ENCODE measurements around the gene PFKL. TPM values are rescaled to one million over a fixed set of nuclear protein-coding genes. Genes with fewer than 3 reads are reported as not detected.

The PFKL gene
- 196 and 329 TPM in 2 replicates for total RNA-seq

DNA sequence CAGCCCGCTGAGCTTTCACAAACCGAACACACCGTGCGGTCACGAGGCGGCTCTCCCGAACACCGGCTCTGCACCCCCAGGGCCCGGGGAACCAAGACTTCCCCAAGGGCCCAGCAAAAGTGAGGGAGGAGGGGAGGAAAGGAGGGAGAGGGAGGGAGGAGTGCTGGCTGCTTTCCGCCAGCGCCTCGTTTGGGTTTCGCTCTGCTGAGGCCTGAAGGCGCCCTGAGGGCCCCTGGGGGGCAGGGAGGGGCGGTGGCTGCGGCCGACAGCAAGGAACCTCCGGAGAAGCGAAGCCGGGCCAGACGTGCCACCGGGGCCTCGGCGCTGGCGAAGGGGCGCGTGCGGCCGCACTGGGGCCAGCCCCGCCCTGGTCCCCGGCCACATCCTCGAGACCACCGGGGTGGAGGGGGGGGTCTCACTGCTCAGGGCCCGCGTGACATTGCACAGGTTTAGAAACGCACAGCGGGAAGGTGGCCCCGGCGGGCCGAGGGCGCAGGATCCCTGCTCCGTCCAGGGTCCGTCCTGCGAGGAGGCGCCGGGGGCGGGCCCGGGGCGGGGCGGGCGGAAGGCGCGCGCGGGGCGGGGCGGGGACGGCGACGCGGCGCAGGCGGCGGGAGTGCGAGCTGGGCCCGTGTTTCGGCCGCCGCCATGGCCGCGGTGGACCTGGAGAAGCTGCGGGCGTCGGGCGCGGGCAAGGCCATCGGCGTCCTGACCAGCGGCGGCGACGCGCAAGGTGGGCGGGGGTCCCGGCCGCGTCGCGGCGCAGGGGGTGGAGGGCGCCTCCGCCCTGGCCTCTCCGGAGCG, at the start of gene PFKL:
PFKL (plus strand) TSS at position 596 of the 804 bp plus-strand sequence; CDS start at position 649, 53 bp downstream.
- peak; percentile 47 to 51 for DNase-seq (ENCODE audit: low read depth in 2 of 2)

DNA sequence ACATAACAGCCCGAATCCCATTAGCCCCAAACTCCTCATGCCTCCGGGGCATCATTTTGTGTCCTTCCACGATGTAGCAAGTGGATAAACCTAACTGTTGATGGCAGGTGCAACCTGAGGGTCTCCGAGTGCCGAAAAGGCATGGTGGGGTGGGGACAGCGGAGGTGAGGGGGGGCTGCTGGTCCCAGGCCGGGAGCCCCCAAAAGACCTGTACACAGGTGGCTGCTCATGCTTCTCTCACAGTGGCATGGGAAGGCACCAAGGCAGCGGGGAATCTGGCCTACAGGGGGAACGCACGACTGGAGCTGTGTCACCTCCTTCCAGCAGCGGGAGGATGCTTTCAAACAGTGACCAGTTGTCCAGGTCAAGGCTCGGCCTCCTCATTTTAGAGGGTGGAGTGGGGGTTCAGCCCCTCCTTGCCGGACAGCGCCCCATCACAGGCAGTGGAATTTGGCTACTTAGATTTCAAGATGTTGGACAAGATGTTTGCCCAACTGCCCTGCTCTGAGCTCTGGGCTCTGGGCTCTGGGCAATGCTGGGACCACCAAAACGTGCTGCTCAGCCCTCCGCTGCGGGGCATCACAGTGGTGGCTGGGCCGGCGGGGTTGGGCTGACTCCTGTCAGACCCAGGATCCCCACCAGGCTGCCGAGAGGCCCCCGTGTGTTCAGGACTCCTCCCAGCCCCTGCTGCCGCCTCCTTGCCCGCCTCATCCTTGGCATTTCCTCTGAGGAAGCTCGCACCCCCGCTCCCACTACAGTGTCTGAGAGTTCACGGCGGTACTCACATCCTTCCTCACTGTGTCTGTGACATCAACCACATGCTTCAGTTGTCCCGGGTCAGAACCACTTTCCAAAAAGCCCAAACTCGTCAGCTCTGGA, 45.8 kb upstream of the PFKL start:
- peak in 1 of 2 donors; percentile 51 for DNase-seq (ENCODE audit: low read depth in 2 of 2)

DNA sequence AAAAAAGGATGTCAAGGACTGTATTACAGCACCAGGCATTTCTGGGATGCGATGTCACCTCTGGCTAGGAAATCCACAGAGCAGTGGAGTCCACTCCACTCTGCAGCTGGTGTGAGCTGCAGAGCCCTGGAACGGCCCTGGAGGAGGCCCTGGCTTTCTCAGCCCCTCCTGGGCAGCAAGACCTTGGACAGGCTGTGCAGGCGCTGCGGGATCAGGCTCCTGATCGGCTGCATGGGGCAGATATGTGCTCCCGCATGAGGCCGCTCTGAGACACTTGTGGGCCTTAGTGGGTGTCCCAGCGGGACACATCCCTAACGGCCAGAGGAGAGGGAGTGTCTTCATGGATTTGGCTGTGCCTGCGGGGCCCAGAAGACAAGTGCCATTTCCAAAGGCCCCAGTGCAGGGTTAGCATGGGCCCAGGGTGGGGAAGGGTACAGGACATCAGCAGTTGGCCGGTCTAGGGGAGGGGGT, 44.3 kb upstream of the PFKL start:
- peak in 1 of 2 donors; percentile 25 for DNase-seq (ENCODE audit: low read depth in 2 of 2)

DNA sequence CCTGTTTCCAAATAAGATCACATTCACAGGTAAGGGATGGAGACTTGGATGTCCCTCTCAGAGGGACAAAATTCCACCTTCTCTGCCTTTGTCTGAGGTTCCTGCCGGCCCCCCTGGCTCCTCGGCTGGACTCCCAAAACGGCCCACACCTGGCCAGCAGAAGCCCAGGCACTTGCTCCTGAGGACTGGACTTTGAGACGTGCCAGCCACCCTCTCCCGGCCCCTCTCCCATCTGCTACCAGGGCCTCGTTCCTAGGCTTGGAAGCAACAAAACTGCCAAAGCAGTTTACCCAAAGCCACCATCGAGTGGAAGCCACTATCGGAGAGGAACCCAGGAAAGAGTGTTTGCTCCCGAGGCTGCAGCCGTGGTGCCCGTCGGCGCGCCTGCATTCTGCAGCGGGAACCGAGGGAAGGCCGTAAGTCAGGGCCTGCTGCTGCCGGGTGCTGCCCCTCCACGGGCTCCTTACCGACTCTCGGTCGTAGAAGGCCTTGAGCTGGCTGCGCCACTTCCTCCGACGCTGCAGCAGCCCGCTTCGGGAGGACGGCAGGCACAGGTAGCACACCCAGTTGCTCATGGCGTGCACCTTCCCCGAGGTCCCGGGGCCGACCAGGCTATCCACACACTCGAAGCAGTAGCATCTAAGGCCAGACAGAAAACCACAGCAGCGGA, 41.7 kb upstream of the PFKL start:
- no peak for DNase-seq (ENCODE audit: low read depth in 2 of 2)

DNA sequence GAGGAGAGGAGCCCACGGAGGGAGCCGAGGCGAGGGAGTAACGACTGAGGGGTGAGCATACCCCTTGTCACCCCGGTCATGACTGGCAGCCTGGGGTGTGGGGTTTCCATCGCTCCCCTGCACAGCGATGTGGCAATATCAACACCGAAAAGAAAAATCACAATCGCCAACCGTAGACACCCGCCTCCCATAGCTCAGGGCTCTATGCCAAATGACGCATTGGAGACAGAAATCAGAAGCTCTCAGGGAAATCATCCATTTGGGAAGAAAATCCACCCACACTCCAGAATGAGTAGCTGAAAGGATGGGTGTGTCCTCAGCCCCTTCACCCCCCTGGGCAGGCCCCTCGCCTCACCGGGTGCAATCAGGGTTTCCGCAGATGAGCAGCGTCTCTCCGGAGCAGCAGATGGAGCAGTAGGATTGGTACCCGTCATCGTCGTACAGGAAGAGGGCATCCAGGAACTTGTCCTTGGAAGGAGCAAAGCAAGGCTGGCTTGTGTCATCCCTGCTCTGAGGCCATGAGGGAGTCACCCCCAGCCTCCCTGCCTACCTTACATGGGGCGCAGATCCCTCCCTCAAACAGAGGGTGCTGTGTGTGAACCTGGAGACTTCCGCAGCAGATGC, 40.7 kb upstream of the PFKL start:
- DNase-seq (ENCODE audit: low read depth in 2 of 2): no peak

DNA sequence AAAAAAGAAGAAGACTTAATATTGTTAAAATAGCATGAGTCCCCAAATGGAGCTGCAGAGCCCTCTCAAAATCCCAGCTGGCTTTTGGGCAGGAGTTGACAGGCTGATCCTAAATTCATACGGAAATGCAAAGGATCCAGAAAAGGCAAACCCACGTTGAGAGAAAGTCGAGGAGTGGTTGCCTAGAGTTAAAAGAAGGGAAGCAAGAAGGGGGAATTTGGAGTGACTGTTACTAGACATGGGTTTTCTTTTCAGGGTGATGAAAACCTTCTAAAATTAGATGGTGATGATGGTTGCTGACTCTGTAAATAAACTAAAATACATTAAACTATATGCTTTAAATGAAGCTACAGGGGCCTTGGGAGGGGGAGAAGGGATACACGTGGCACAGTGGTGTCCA, 39.8 kb upstream of the PFKL start:
- no peak for DNase-seq (ENCODE audit: low read depth in 2 of 2)

DNA sequence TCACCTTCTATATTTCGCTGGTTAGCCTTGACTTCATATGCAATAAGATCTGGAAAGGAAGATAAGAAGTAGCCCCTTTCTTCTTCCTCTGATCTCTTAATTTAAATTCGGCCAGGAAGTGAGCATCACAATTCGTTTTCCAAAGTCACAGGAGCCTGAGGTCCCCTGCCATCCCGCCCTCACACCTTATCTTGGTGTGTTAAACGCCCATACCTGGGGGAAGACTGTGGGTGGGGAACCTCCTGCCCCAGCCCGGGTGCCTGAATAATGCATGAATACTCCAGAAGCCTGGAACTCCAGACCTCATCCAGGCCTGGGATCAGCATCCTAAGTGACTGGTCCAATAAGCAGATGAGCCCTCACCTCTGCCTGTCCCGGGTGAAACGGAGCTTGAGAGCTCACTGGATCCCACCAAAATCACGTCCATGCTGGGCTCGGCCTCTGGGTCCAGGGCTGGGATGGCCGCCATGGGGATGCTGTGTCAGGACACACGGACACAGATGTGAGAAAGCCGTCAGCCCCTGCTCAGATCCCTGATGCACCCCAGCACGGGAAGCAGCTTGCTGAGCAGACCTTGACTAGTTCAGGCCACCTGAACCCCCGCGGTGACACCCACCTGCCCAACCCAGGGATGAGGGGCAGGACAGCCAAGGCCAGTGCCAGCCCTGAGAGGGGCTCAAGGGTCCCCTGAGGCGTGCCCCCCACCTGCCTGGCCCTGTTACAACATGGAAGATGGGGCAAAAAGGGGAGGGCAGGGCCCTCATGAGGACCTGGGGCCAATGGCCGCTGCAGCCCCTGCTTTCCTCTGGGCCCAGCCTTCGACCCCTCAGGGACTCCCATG, 38.8 kb upstream of the PFKL start:
- no peak for DNase-seq (ENCODE audit: low read depth in 2 of 2)

DNA sequence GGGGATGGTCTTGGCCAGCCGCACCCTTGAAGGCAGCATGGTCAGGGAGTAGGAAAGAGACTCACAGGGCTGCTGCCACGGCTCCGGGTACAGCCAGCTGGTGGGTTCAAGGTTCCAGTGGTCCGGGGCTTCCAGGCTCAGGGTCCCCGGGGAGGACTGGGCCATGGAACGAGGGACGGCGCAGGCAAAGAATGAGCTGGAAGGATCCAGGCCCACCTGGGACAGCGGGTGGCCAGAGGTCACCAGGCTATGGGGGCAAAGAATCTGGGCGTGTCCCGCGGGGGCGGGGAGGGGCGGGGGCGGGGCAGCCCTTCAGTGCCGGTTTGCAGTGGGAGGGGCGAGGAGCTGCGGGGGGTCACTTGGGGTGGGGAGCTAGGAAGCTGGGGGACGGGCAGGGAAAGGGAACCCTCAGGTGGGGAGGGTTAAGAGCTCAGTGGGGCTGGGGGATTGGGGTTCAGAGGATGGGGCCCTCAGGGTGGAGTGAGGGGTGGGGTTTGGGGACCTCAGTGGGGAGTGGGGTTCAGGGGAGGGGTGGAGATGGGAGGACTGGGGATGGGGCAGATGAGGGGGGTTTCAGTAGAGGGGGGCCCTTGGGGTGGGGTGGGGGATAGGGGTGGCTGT, 38.1 kb upstream of the PFKL start, which contains the start of gene DNMT3L:
DNMT3L (minus strand) TSS at position 223 of the 621 bp plus-strand sequence. CDS start 638 bp downstream, outside the sequence.
- DNase-seq (ENCODE audit: low read depth in 2 of 2): no peak

DNA sequence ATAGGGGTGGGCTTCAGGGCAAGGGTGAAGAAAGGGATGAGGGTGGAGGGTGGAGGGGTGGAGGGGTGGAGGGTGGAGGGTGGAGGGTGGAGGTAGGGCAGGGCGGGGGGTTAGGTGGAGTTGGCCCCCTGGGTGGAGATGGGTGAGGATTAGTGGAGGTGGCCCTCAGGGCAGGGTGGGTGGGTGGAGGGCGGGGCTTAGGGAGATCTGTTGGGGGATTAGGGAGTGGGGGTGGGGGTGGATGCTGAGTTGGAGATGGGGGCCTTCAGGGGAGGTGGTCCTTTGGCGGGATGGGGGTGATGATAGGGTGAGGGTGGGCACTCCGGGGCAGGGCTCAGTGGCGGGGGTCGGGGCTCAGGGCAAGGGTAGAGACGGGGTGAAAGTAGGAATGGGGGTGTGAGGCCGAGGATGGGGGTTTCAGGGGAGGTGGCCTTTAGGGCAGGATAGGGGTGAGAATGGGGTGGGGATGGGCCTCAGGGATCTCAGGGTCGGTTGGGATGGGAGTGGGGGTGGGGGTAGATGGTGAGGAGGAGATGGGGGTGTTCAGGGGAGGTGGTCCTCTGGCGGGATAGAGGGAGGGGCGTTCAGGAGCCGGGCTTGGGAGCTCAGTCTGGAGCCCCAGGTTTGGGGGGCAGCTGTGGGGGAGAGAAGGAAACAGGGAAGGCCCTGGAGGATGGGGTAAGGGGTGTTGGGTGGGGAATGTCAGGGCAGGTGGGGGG, 37.4 kb upstream of the PFKL start:
- DNase-seq (ENCODE audit: low read depth in 2 of 2): no peak

DNA sequence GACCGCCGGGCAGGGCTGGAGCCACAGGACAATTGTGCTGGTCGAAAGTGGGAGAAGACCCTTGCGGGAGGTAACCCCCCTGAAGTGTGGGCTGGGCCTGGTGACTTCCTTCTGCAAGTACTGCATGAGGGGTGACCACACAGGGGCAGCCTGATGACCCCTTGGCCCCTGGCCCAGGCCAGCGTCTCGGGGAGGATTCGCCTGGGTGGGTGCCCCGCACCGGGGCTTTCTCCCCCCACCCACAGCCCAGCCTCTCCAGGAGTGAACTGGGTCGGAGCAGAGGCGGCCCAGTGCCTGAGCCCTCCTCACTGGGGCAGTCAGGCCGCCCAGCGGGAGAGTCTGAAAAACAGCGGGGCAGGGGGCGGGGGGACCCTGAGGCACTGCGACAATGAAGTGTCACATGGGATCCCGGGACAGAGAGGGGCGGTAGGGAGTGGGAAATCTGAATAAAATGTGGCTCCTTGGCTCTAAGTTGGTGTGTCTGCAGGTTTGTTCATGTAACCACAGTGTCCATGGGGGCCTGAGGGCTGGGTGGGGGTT, 36.6 kb upstream of the PFKL start:
- no peak for DNase-seq (ENCODE audit: low read depth in 2 of 2)

DNA sequence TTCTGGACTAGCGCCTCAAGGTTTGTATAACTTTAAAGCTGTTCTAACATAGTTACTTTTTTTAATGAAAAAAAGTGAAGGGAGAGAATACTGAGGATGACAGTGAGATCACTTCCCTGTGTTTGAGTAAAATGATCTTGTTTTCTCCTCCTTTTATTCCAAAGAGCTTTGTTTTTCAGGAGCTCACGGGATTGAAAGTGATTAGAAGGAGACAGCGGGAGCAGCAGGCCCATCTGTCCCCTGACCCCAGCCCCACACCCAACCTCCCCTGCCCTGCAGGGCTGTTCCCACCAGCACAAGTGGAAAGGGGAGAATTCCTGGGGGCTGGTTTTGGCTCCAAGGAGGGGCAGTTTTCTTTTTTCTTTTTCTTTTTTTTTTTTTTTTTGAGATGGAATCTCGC, 36.1 kb upstream of the PFKL start:
- DNase-seq (ENCODE audit: low read depth in 2 of 2): no peak

DNA sequence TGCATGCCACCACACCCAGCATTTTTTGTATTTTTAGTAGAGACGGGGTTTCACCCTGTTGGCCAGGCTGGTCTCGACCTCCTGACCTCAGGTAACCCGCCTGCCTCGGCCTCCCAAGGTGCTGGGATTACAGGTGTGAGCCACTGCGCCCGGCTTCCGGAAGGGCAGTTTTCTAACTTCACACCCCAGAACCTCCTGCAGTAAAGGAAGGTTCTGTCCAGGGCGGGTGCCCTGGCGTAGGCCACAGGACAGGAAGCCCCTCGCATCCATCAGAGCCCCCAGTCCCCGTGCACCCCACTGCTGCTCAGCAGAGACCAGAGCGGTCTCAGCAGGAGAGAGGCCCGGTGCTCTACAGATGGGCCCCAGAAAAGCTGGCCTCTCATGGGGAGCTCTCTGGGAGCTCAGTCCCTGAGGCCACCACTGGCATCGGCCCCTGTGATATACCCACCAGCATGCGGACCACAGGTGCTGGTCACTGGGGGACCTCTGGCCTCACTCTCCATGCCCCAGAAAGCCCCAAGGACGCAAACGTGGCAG, 34.1 kb upstream of the PFKL start:
- no peak for DNase-seq (ENCODE audit: low read depth in 2 of 2)

DNA sequence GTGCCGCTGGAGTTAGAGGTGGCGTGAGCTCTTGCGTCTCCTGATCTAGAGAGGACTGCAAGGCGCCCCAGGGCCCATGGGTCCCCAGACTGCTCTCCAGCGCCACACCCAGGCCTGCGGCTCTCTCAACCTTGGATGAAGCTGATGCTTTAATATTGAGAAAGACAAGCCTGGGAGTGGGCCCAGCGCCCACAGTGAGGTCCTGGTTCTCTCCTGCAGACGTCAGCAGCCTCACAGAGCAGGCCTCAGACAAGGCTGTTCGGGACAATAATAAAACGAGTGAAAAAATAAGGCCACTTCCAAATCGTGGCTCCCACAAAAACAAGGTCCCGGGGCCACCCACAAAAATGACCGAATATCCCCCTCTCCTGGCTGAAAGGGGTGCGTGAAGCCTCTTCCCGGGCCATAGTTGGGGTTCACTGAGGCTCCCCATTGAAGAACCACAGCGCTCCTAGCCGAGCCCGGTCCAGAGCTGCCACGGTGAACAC, 32.2 kb upstream of the PFKL start:
- no peak for DNase-seq (ENCODE audit: low read depth in 2 of 2)

DNA sequence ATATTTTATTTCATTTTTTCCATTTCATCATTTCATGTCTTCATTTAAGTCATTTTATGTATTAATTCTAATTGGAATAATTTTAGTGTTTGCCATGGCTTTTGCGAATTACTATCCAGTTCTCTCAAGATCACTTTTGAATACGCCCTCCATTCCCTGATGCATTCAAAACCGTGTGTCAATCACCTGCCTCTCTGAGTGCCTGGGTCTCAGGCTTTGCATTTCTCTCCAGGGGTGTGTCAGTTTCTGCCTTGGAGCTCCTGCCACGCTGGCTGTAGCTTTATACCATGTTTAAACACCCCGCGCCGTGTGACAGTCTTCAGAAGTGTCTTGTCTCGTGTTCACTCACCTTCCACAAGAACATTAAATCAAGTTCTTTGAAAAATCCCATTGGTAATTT, 30.8 kb upstream of the PFKL start:
- DNase-seq (ENCODE audit: low read depth in 2 of 2): no peak

DNA sequence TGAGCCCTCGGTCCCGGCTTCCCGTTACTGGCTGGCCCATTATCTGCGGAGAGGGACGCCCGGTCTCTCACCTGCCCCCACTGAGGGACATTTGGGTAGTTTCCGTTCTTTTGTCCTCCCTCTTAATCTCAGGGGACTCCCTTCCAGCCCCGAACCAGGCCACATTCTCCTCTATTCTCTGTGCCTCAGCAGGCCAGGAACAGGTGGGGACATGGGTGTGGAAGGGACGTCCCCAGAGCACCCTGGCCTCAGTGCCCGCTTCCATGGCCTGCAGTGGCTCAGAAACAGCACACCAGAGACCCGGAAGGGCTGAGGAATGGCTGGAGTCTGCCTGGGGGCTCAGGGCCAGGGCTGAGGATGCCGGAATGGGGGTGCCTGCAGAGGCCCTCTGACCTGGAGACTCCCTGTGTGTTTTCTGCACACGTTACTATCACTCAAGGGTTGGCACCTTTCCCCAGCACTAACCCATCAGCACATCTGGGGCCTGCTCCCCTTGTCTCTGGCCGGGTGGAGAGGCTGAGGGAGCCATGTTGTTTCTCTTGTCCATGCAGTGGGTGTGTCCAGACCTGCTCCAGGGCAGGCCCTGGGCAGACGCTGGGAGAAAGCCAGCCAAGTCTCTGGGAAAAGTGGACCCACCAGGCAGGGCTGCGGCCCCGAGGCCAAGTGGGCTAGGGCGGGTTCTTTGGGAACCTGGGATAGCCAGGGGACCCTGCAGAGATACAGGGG, 28.1 kb upstream of the PFKL start:
- no peak for DNase-seq (ENCODE audit: low read depth in 2 of 2)

DNA sequence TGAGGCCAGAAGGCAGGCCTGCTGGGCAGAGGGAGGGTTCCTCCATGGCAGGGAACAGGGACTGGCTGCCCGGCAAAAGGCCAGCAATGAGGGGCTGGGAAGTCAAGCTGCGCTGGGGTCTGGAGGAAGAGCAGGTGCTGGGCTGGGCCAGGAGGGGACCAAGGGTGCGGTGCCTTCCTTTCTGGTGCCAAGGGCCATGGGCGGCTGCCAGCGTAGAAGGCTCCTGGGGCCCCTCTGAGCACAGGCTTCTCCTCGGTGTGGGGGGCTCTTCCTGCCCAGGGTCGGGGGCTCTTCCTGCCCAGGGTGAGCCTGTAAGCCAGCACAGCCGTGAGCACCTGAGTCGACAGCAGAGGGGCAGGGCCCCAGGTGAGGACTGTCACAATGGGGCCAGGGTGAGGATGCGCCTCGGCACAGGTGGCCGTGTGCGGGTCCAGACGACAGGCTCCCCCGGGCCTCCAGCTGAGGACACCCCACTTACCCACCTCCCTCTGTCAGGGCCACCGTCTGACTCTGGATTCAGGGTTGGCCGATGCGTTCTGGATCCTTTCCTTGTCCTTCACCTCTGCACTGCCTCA, 27.5 kb upstream of the PFKL start:
- DNase-seq (ENCODE audit: low read depth in 2 of 2): no peak

DNA sequence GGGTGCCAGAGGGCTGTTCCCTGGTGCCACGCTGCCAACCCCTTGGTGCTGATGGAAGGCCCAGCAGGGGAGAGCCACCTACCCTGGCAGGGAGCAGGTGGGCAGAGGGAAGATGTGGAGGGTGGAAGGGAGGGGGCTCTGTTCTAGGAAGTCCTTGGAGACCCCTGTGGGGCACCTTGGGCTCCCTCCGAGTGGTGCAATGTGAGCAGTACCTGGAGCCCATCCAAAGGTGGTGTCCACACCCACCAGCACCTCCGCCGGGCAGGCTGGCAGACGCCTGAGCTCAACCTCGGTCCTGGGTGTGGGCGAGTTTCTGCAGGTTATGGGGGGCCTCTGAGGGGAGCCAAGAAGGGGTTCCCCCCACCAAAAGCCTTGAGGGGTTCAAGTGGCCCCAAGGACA, 26.8 kb upstream of the PFKL start:
- no peak for DNase-seq (ENCODE audit: low read depth in 2 of 2)

DNA sequence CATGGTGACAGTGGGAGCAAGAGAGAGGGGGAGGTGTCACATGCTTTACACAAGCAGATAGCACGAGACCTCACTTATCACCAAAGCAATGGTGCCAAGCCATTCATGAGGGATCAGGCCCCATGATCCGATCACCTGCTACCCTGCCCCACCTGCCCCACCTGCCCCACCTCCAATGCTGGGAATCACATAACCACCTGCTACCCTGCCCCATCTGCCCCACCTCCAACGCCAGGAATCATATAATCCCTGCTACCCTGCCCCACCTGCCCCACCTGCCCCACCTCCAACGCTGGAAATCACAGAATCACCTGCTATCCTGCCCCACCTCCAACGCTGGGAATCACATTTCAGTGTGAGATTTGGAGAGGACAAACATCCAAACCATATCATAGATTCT, 24.8 kb upstream of the PFKL start:
- no peak for DNase-seq (ENCODE audit: low read depth in 2 of 2)
